HG02870 (cell line): ENCODE data around the gene SNTG2.
A peak's percentile ranks its signal among the peaks of the same experiment; 100 is the strongest.
"Not testable (repeated sequence)": the region's sequence is repeated elsewhere in the genome, so short reads cannot be mapped to it uniquely, and the experiment has no call there.

ENCODE experiments used
- ATAC-seq: cut with Tn5 transposase; IDR thresholded peaks from one replicate; pipeline ENCODE4 v1.9.1; 2021; ENCODE audit warnings: mild to moderate bottlenecking, moderate library complexity; ENCODE audit not compliant: unreplicated experiment

SNTG2 gene

DNA sequence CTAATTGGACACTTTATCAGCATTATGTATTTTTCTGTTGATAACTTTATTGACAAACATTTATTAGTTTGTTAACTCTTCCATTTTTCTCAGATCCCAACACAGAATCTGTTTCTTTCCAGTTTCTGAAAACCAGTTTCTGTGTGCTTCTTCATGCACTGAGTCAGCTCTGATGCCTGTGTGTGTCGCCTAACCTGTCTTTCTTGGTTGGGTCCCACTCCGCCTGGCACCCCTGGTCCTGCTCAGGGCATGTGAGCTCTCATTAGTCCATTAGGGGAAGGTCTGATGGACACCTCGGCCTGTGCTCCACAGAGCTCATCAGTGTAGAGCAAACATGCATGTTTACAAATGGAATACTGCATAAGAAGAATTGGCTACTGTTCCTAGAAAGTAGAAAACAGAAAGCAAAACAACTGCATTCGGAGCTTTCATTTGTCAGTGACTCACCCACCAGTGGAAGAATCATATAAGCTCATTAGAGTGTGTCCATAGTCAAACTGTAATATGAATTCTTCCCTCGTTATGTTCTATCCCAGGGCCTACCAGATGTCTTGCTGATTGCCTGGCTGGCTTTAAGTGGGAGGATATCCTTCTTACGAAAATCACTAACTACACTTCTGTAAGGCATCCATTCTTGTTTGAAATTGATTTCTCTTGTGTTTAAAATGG lies 137.7 kb downstream of the SNTG2 start:
- ATAC-seq = no peak

GRCh38 chr2:1088940-1089339 lies 138.3 kb downstream of the SNTG2 start:
- no peak for ATAC-seq

- ATAC-seq = no peak
Observed at GRCh38 chr2:1091895-1092585, 141.4 kb downstream of the SNTG2 start.

GRCh38 chr2:1093668-1094067 lies 143.0 kb downstream of the SNTG2 start:
- ATAC-seq = not testable (repeated sequence)

GRCh38 chr2:1097101-1097500 lies 146.5 kb downstream of the SNTG2 start:
- no peak for ATAC-seq

GRCh38 chr2:1099418-1099817 lies 148.8 kb downstream of the SNTG2 start:
- no peak for ATAC-seq

DNA sequence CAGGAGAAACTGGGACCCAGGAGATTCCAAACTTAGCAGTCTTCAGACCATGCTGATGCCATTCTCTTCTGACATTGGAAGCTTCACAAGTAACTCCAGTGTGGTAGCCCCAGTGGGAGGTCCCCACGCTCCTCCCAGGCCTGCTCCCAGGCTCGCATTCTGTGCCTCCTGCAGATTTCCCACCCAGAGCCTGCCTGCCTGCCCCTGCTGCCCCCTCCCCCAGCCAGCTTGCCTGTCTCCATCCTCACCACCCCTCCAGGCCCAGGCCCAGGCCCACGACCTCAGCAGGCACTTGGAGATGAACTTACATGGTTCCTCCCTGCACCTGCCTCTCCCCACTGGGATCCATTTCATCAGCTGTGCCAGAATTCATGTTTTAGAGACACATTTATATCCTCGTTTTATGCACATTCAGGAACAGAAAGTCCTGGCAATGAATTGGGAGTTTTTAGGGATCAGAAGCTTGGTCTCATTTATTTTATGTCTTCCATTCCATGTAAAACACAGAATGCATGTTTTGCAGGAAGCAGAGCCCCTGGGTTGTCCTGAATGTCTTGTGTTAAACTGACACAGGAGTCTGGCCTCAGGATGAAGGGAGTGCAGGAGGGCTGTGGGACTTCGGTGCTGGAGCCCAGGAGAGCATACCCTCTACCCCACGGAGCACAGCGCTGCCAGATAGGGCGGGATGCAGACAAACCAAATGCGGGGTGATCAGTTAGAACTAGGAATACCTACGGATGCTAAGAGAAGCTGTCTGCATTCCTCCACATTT lies 150.5 kb downstream of the SNTG2 start:
- no peak for ATAC-seq

DNA sequence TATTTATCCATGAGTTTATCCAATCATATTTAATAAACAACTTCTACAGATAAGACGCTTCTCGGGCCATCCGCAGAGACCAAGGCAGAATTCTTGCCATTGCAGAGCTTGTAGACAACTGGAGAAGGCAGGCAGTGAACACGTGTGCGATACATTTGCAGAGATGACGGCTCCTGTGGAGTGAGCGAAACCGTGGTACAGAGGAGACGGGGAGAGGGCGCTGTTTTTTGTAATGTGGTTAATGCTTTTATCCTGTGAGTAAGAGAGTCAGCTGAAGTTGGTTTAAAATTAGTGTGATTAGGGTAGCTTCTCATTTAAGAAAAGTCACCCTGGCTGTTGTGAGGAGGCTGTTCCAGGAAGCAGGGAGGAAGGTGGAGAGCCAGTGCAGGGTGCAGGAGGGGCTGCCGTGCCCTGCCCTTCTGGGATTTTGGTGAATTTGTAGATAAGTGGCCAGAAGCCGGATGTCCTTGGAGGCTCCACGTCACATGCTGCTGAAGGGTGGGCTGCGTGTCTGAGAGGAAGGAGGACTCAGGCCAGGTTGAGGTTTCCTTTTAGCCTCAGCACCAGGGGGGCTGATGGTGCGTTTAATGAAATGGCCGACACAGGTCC lies 151.4 kb downstream of the SNTG2 start:
- ATAC-seq = no peak

- ATAC-seq = no peak
Observed at GRCh38 chr2:1104364-1104763, 153.7 kb downstream of the SNTG2 start.

DNA sequence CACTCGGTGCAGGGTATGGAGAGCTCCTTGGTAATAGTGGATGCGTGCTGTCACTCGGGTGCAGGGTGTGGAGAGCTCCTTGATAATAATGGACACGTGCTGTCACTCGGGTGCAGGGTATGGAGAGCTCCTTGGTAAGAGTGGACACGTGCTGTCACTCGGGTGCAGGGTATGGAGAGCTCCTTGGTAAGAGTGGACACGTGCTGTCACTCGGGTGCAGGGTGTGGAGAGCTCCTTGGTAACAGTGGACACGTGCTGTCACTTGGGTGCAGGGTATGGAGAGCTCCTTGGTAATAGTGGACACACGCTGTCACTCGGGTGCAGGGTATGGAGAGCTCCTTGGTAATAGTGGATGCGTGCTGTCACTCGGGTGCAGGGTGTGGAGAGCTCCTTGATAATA lies 155.7 kb downstream of the SNTG2 start:
- ATAC-seq = not testable (repeated sequence)

DNA sequence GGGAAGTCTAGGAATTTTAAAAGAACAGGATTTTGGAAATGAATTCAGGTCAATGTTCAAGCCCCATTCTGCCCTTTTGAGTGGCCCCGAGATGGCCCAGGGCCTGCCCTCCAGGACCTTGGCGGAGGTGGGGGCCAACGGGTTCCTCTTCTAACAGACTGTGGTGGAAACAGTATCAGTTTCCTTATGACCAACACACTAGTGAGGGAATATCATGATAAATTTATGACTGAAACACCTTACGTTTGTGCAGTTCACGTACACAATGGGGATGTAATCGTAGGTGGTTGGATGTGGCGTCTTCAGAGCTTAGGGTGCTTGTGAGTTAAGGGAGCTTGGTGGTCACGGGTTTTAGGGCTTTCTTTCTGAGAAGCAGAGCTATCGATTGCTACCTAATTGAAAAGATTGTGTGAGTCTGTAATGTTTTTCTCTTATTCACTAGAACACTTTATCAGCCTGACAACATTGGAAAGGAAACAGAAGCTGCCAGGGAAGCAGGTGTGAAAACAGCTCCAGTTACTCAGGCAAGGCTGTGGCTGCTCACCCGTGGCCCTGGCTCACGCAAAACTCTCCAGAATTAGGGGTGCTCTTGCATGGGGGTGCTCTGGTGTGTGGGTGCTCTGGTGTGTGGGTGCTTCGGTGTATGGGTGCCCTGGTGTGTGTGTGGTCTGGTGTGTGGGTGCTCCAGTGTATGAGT lies 165.3 kb downstream of the SNTG2 start:
- ATAC-seq = no peak

- no peak for ATAC-seq
Observed at GRCh38 chr2:1117569-1117968, 166.9 kb downstream of the SNTG2 start.

- no peak for ATAC-seq
Observed at GRCh38 chr2:1125217-1125616, 174.6 kb downstream of the SNTG2 start.

DNA sequence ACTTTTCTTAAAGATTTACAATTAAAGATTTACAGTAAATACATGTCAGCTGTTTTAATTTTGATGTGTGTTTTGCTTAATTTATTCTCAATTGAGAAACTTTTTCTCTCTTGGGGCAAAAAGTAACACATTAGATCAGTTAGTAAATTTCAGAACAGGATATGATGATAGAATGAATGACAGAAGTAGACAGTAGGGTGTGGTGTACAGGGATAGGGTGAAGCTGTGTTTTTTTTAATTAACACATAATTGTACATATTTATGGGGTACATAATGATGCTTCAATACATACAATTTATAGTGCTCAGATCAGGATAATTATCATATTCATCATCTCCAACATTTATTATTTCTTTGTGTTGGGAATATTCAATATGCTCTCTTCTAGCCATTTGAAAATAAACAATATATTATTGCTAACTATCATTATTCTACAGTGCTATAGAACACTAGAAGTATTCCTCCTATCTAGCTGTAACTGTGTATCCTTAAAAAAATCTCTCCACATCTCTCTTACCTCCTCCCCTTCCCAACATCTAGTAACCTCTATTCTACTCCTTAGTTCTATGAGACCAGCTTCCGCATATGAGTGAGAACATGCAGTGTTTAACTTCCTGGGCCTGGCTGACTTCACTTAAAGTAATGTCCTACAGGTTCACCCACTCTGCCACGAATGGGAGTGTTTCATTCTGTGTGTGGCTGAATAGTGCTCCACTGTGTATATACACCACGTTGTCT lies 175.2 kb downstream of the SNTG2 start:
- no peak for ATAC-seq

GRCh38 chr2:1129982-1130381 lies 179.3 kb downstream of the SNTG2 start:
- no peak for ATAC-seq

GRCh38 chr2:1130922-1131321 lies 180.3 kb downstream of the SNTG2 start:
- ATAC-seq = no peak

GRCh38 chr2:1132328-1132969 lies 181.8 kb downstream of the SNTG2 start:
- ATAC-seq = peak; percentile 62

DNA sequence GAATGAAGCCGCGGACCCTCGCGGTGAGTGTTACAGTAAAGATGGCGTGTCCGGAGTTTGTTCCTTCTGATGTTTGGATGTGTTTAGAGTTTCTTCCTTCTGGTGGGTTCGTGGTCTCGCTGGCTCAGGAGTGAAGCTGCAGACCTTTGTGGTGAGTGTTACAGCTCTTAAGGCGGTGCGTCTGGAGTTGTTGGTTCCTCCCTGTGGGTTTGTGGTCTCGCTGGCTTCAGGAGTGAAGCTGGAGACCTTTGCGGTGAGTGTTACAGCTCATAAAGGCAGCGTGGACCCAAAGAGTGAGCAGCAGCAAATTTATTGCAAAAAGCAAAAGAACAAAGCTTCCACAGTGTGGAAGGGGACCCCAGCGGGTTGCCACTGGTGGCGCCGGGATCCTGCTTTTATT lies 183.2 kb downstream of the SNTG2 start:
- ATAC-seq = not testable (repeated sequence)

- ATAC-seq = no peak
Observed at GRCh38 chr2:1134629-1135028, 184.0 kb downstream of the SNTG2 start.

GRCh38 chr2:1136067-1136466 lies 185.4 kb downstream of the SNTG2 start:
- ATAC-seq = no peak
